HG03520 (cell line): ENCODE data around the gene TBC1D1.

Experiments used
- ATAC-seq: cut with Tn5 transposase; IDR thresholded peaks from one replicate; pipeline ENCODE4 v1.9.1; 2021; ENCODE audit warnings: mild to moderate bottlenecking, moderate library complexity; ENCODE audit not compliant: unreplicated experiment

TBC1D1 gene

GRCh38 chr4:37989398-37990260 lies 98.7 kb downstream of the TBC1D1 start:
- no peak for ATAC-seq

GRCh38 chr4:37990731-37991245 lies 99.9 kb downstream of the TBC1D1 start:
- no peak for ATAC-seq

- no peak for ATAC-seq
Observed at GRCh38 chr4:37991623-37992410, 100.9 kb downstream of the TBC1D1 start.

GRCh38 chr4:37993806-37994205 lies 102.9 kb downstream of the TBC1D1 start:
- no peak for ATAC-seq

- no peak for ATAC-seq
Observed at GRCh38 chr4:37994569-37994968, 103.7 kb downstream of the TBC1D1 start.

GRCh38 chr4:37995299-37995821 lies 104.5 kb downstream of the TBC1D1 start:
- no peak for ATAC-seq

GRCh38 chr4:37995981-37996775 lies 105.3 kb downstream of the TBC1D1 start:
- no peak for ATAC-seq

GRCh38 chr4:37998226-37998625 lies 107.3 kb downstream of the TBC1D1 start:
- ATAC-seq = no peak

GRCh38 chr4:37999000-37999716 lies 108.3 kb downstream of the TBC1D1 start:
- ATAC-seq = no peak

- ATAC-seq = no peak
Observed at GRCh38 chr4:37999965-38000364, 109.1 kb downstream of the TBC1D1 start.

GRCh38 chr4:38001927-38002326 lies 111.0 kb downstream of the TBC1D1 start:
- ATAC-seq = no peak

- ATAC-seq = no peak
Observed at GRCh38 chr4:38002451-38003071, 111.7 kb downstream of the TBC1D1 start.

GRCh38 chr4:38003102-38003501 lies 112.2 kb downstream of the TBC1D1 start:
- ATAC-seq = no peak

GRCh38 chr4:38003628-38004027 lies 112.7 kb downstream of the TBC1D1 start:
- no peak for ATAC-seq

- ATAC-seq = no peak
Observed at GRCh38 chr4:38004062-38004461, 113.2 kb downstream of the TBC1D1 start.

- ATAC-seq = no peak
Observed at GRCh38 chr4:38004887-38005286, 114.0 kb downstream of the TBC1D1 start.

GRCh38 chr4:38005637-38006036 lies 114.8 kb downstream of the TBC1D1 start:
- ATAC-seq = no peak

- ATAC-seq = no peak
Observed at GRCh38 chr4:38007645-38008044, 116.8 kb downstream of the TBC1D1 start.

- no peak for ATAC-seq
Observed at GRCh38 chr4:38008571-38009021, 117.7 kb downstream of the TBC1D1 start.

GRCh38 chr4:38009421-38009820 lies 118.5 kb downstream of the TBC1D1 start:
- ATAC-seq = no peak
